Heart left ventricle (tissue), 16 donors: ENCODE measurements around the gene SNX25. TPM values are rescaled to one million over a fixed set of nuclear protein-coding genes. Genes with fewer than 3 reads are reported as not detected.

Source experiments
- ATAC-seq, 4 donors: fragments of 200-7000 bp; cut with Tn5 transposase; one replicate each; pipeline ENCODE4 v1.9.1; 2020 to 2022; ENCODE audit warnings: moderate library complexity in 4 of 4, mild to moderate bottlenecking in 3 of 4, moderate number of reproducible peaks in 1 of 4
- DNase-seq, 5 donors: peaks; one replicate each; pipeline ENCODE4 v3.0.0-alpha.2; 2020
- H3K27ac ChIP-seq, 12 donors: fragments of 200-600 bp; sonication (generic) in 4 of 12; one replicate each; pipeline versions ENCODE4 v1.5.0 to v1.8.0; 2016 to 2022; ENCODE audit warnings: mild to moderate bottlenecking in 2 of 12
- H3K27me3 ChIP-seq, 9 donors: fragments of 200-600 bp; sonication (generic) in 2 of 9; one replicate each; pipeline versions ENCODE4 v1.5.1 to v1.8.0; 2016 to 2022; ENCODE audit warnings: mild to moderate bottlenecking in 3 of 9
- H3K36me3 ChIP-seq, 9 donors: fragments of 200-600 bp; sonication (generic) in 2 of 9; one replicate each; pipeline versions ENCODE4 v1.5.0 to v1.8.0; 2018 to 2022; ENCODE audit warnings: mild to moderate bottlenecking in 2 of 9
- H3K4me1 ChIP-seq, 12 donors: fragments of 200-600 bp; sonication (generic) in 4 of 12; one replicate each; pipeline versions ENCODE4 v1.5.0 to v1.8.0; 2016 to 2022; ENCODE audit warnings: mild to moderate bottlenecking in 3 of 12
- H3K4me3 ChIP-seq, 12 donors: fragments of 200-600 bp; sonication (generic) in 4 of 12; one replicate each; pipeline versions ENCODE4 v1.5.0 to v1.8.0; 2017 to 2022; ENCODE audit warnings: mild to moderate bottlenecking in 9 of 12, moderate library complexity in 4 of 12
- H3K9me3 ChIP-seq, 12 donors: fragments of 200-600 bp; sonication (generic) in 4 of 12; one replicate each; pipeline versions ENCODE4 v1.5.0 to v1.8.0; 2016 to 2022; ENCODE audit warnings: mild to moderate bottlenecking in 1 of 12
- CTCF ChIP-seq, 12 donors: fragments of 200-600 bp; sonication (generic) in 4 of 12; IDR thresholded peaks; one replicate each; pipeline versions ENCODE4 v1.5.0 to v1.8.0; 2018 to 2022; ENCODE audit warnings: antibody characterized with exemption in 12 of 12, mild to moderate bottlenecking in 5 of 12
- POLR2A ChIP-seq, 2 donors: fragments of 450-650 bp; IDR thresholded peaks; one replicate each; pipeline ENCODE4 v1.6.1; 2017; ENCODE audit warnings: antibody characterized with exemption in 2 of 2, mild to moderate bottlenecking in 2 of 2, moderate library complexity in 2 of 2
- WGBS, 4 donors: extraction: QIAGEN DNeasy Blood & Tissue Kit in 2 of 4; methylation state at CpG; one replicate each; pipeline versions ENCODE4 v1.1.5 to v1.1.7; 2013 to 2018; 5-methylcytosine and 5-hydroxymethylcytosine counted together
- intact Hi-C, 10 donors: fragments of 100-400 bp; cut with DNase I; formaldehyde crosslinking; loops; one replicate each; pipeline versions ENCODE4 v1.11.1 to v1.14.2; 2022
- polyA plus RNA-seq, 2 donors: library from polyadenylated mRNA; stranded (reverse); fragments of 200-250 nt; gene quantifications; one replicate each; pipeline ENCODE4 v1.2.3, GENCODE V29; 2013
- total RNA-seq, 9 donors: library from RNA; depleted of rRNA in 2 of 9; stranded (reverse); fragments of >200 nt in 2 of 9; fragmentation: NEBNext Ultra II Directional in 3 of 9; extraction: Animal tissue kit (Norgen Biotek cat#: 25700) in 3 of 9; gene quantifications; one replicate each; pipeline versions ENCODE4 v1.1.0 to v1.2.4, GENCODE V29; 2016 to 2023
- donor health status: ischemic (EF 13 %, LVEDD 7.1; RV severe dilation, severe dysfunction).
- donor health status: healthy with polysubstance abuse.
- donor health status: DM: no; HTN: yes; CAD: no.
- donor health status: DM: no; HTN: no; CAD: no.
- donor health status: ischemic (EF 25% LVEDD 6.9; RV normal size, moderate dysfunction).
- donor health status: ischemic (EF 25% LVEDD 5.7; RV mildly dilated, moderate dysfunction).
- donor health status: healthy.
- donor health status: DM: yes; HTN: yes; CAD: no.
- donor health status: ischemic (EF 35%, LVEDD 5.7; RV mildly dilated, moderate dysfunction).
- donor health status: nonischemic (EF 11% LVEDD 7.7; RV severe dilation, severe dysfunction).
- donor health status: DM: yes; HTN: yes; CAD: no.
- donor health status: PGD.
- donor health status: ischemic (EF 29% LVEDD 5.4; RV normal size, mild dysfunction).
- donor health status: nonischemic (EF 23%, LVEDD 6.1; RV moderate dilation, normal function).

The SNX25 gene
- total and polyA plus RNA-seq, 11 donors, result 3.1 to 12.4 (median 10.1) TPM

- no peaks in the 10 kb centered on the region for H3K9me3 ChIP-seq
- no peaks in the 10 kb centered on the region for H3K27me3 ChIP-seq
- H3K36me3 ChIP-seq, result peaks cover 0 to under 1% (median 0%) of the 10 kb centered on the region in 9 donors
- no peak overlapping the region for H3K27ac ChIP-seq
- TF ChIP-seq CTCF (IDR thresholded peaks at IDR 0.05) (no peak), POLR2A (IDR thresholded peaks at IDR 0.05) (no peak)
- H3K4me3 ChIP-seq, result no peak overlapping the region
- intact Hi-C loops, result no loop called here
- DNase-seq, result no peak
- peaks cover 0 to 14% (median 0%) of the 10 kb centered on the region in 12 donors for H3K4me1 ChIP-seq
- ATAC-seq, result no peak
These were observed 66.6 kb downstream of the SNX25 start for GRCh38 chr4:185276036-185276435.

- WGBS, 4 donors, result 71 to 84% (median 78%) methylated on average over 3 of the region's 3 CpGs
- H3K36me3 ChIP-seq, result no peaks in the 10 kb centered on the region
- no peak overlapping the region for H3K4me3 ChIP-seq
- H3K27ac ChIP-seq, result no peak overlapping the region
- ATAC-seq (no peak), DNase-seq (no peak)
- no peak for TF ChIP-seq CTCF (IDR thresholded peaks at IDR 0.05)
- H3K4me1 ChIP-seq, result peaks cover 0 to 14% (median 0%) of the 10 kb centered on the region in 12 donors
- intact Hi-C loops, result no loop called here
- no peaks in the 10 kb centered on the region for H3K9me3 ChIP-seq
- no peaks in the 10 kb centered on the region for H3K27me3 ChIP-seq
These were observed 69.3 kb downstream of the SNX25 start for GRCh38 chr4:185278716-185279115.

- 89 to 91% (median 90%) methylated on average over 5 of the region's 5 CpGs for WGBS, 4 donors
- no peaks in the 10 kb centered on the region for H3K36me3 ChIP-seq
- no peak overlapping the region for H3K4me3 ChIP-seq
- DNase-seq (no peak), ATAC-seq (no peak)
- H3K27me3 ChIP-seq, result no peaks in the 10 kb centered on the region
- H3K9me3 ChIP-seq, result no peaks in the 10 kb centered on the region
- intact Hi-C loops, result no loop called here
- H3K27ac ChIP-seq, result no peak overlapping the region
- peaks cover 0 to under 1% (median 0%) of the 10 kb centered on the region in 12 donors for H3K4me1 ChIP-seq
- TF ChIP-seq CTCF (IDR thresholded peaks at IDR 0.05) (no peak), POLR2A (IDR thresholded peaks at IDR 0.05) (no peak)
These were observed 71.2 kb downstream of the SNX25 start for GRCh38 chr4:185280608-185281007.

- TF ChIP-seq POLR2A (IDR thresholded peaks at IDR 0.05) (no peak), CTCF (IDR thresholded peaks at IDR 0.05) (no peak)
- H3K4me3 ChIP-seq, result no peak overlapping the region
- ATAC-seq, result no peak
These were observed 73.6 kb downstream of the SNX25 start for GRCh38 chr4:185282968-185283367.

More at GRCh38 chr4:185282968-185283367, 73.6 kb downstream of the SNX25 start:
- DNase-seq, result no peak
- 95 to 100% (median 99%) methylated on average over 1 of the region's 1 CpG for WGBS, 4 donors
- Histone ChIP-seq H3K4me1 (peaks cover 0 to 13% (median 0%) of the 10 kb centered on the region in 12 donors), H3K36me3 (peaks cover 0 to 2% (median 0%) of the 10 kb centered on the region in 9 donors), H3K9me3 (no peaks in the 10 kb centered on the region), H3K27ac (no peak overlapping the region), H3K27me3 (no peaks in the 10 kb centered on the region)
- intact Hi-C loops, result no loop called here
